ENCODE data around the gene GNRHR. TPM values are rescaled to one million over a fixed set of nuclear protein-coding genes. Genes with fewer than 3 reads are reported as not detected.

Gene GNRHR
- total and polyA plus RNA-seq, 2 of the 4 experiments (the other 2 are of a cell fraction) = not detected

Small RNAs within 50 kb of the gene (microRNA-seq; reads per million reads assigned to microRNA genes)
- gene RF00091 (ENCODE audit: insufficient read depth, insufficient read length) = not detected

Small RNAs within 50 kb of the gene (small RNA-seq; reads per million reads assigned to genes)
- 0 to 0.08 (median 0) reads per million in 5 experiments for gene RF00091

Other genes starting within 250 kb of the GNRHR start
- gene CENPC, start 208.9 kb downstream of the GNRHR start, total RNA-seq (2012; rRNA removed) = 6.6 and 13.6 TPM in 2 replicates
- 3.2 and 4.2 TPM in 2 replicates for gene CENPC, start 208.9 kb downstream of the GNRHR start, polyA plus RNA-seq (2012; rRNA removed)
- gene STAP1, start 195.7 kb downstream of the GNRHR start, total RNA-seq (2012; rRNA removed) = not detected in 2 replicates
- not detected in 2 replicates for gene STAP1, start 195.7 kb downstream of the GNRHR start, polyA plus RNA-seq (2012; rRNA removed)
- gene UBA6, start 53.2 kb downstream of the GNRHR start, total RNA-seq (2012; rRNA removed) = 268 and 454 TPM in 2 replicates
- 26.8 and 29.2 TPM in 2 replicates for gene UBA6, start 53.2 kb downstream of the GNRHR start, polyA plus RNA-seq (2012; rRNA removed)
- gene TMPRSS11D, start 129.6 kb upstream of the GNRHR start, total RNA-seq (2012; rRNA removed) = not detected in 2 replicates
- not detected in 2 replicates for gene TMPRSS11D, start 129.6 kb upstream of the GNRHR start, polyA plus RNA-seq (2012; rRNA removed)
- gene TMPRSS11A, start 209.1 kb upstream of the GNRHR start, total RNA-seq (2012; rRNA removed) = not detected in 2 replicates
- not detected in 2 replicates for gene TMPRSS11A, start 209.1 kb upstream of the GNRHR start, polyA plus RNA-seq (2012; rRNA removed)

All from IMR-90 (cell line).